ENCODE data around the gene VSIR. TPM values are rescaled to one million over a fixed set of nuclear protein-coding genes. Genes with fewer than 3 reads are reported as not detected.

VSIR gene
- total RNA-seq, 4 donors from 2014 or later = 54.3 to 77.0 (median 61.6) TPM

GRCh38 chr10:71756311-71757191 lies 16.8 kb downstream of the VSIR start:
- 63 to 65% methylated on average over 5 to 12 of the region's 12 CpGs for WGBS, 2 donors (ENCODE audit: low coverage in 1 of 2)
- H3K4me1 ChIP-seq = peaks cover 22 to 67% (median 24%) of the 10 kb centered on the region in 4 donors
- H3K27ac ChIP-seq = peak overlapping the region; percentile 50 to 84 (median 78)
- intact Hi-C loops (cut with DNase I; ENCODE audit: low total_unique reads) = no loop called here
- DNase-seq = no peak
- H3K36me3 ChIP-seq = peaks cover 0 to 6% (median 0%) of the 10 kb centered on the region in 4 donors
- in situ Hi-C loops (cut with MboI; ENCODE audit: low pct_ligation_motif_present in 1 of 4, low pct_unique_long_range_greater_than_20kb in 1 of 4, low sequenced_read_pairs in 3 of 4) = no loop called here
- H3K9me3 ChIP-seq = no peaks in the 10 kb centered on the region
- no peak overlapping the region for H3K4me3 ChIP-seq
- H3K27me3 ChIP-seq = no peaks in the 10 kb centered on the region
- TF ChIP-seq EP300 (IDR thresholded peaks at IDR 0.05; ENCODE audit: low read depth) = peak; percentile 45
- peak in 1 of 3 donors; percentile 23 for TF ChIP-seq POLR2AphosphoS5 (IDR thresholded peaks at IDR 0.05)
- no peak for TF ChIP-seq CTCF (IDR thresholded peaks at IDR 0.05)
- TF ChIP-seq POLR2A (IDR thresholded peaks at IDR 0.05) = peak; percentile 13

GRCh38 chr10:71755179-71755879 lies 18.0 kb downstream of the VSIR start:
- H3K36me3 ChIP-seq = peaks cover 0 to 6% (median 0%) of the 10 kb centered on the region in 4 donors
- H3K9me3 ChIP-seq = no peaks in the 10 kb centered on the region
- WGBS, 2 donors (ENCODE audit: low coverage in 1 of 2) = 93% methylated on average over 16 of the region's 16 CpGs; no CpG with 5 or more reads in 1 of the 2 donors
- peaks cover 20 to 63% (median 24%) of the 10 kb centered on the region in 4 donors for H3K4me1 ChIP-seq
- no peaks in the 10 kb centered on the region for H3K27me3 ChIP-seq
- intact Hi-C loops (cut with DNase I; ENCODE audit: low total_unique reads) = no loop called here
- no peak overlapping the region for H3K4me3 ChIP-seq
- TF ChIP-seq CTCF (IDR thresholded peaks at IDR 0.05) = no peak
- TF ChIP-seq POLR2A (IDR thresholded peaks at IDR 0.05) = no peak
- no peak for TF ChIP-seq EP300 (IDR thresholded peaks at IDR 0.05; ENCODE audit: low read depth)
- TF ChIP-seq POLR2AphosphoS5 (IDR thresholded peaks at IDR 0.05) = no peak
- DNase-seq = no peak
- in situ Hi-C loops (cut with MboI; ENCODE audit: low pct_ligation_motif_present in 1 of 4, low pct_unique_long_range_greater_than_20kb in 1 of 4, low sequenced_read_pairs in 3 of 4) = no loop called here
- H3K27ac ChIP-seq = peak overlapping the region; percentile 56 to 84 (median 78)

GRCh38 chr10:71754562-71754961 lies 18.8 kb downstream of the VSIR start:
- peaks cover 0 to 6% (median 0%) of the 10 kb centered on the region in 4 donors for H3K36me3 ChIP-seq
- 90% methylated on average over 3 of the region's 3 CpGs; no CpG with 5 or more reads in 1 of the 2 donors for WGBS, 2 donors (ENCODE audit: low coverage in 1 of 2)
- no peaks in the 10 kb centered on the region for H3K9me3 ChIP-seq
- H3K4me3 ChIP-seq = no peak overlapping the region
- intact Hi-C loops (cut with DNase I; ENCODE audit: low total_unique reads) = no loop called here
- H3K4me1 ChIP-seq = peaks cover 20 to 67% (median 29%) of the 10 kb centered on the region in 4 donors
- in situ Hi-C loops (cut with MboI; ENCODE audit: low pct_ligation_motif_present in 1 of 4, low pct_unique_long_range_greater_than_20kb in 1 of 4, low sequenced_read_pairs in 3 of 4) = no loop called here
- H3K27ac ChIP-seq = peak overlapping the region; percentile 56 to 84 (median 78)
- no peaks in the 10 kb centered on the region for H3K27me3 ChIP-seq
- DNase-seq = no peak
- TF ChIP-seq EP300 (IDR thresholded peaks at IDR 0.05; ENCODE audit: low read depth) = no peak

- no peaks in the 10 kb centered on the region for H3K27me3 ChIP-seq
- H3K36me3 ChIP-seq = peaks cover 0 to 2% (median 0%) of the 10 kb centered on the region in 4 donors
- no peaks in the 10 kb centered on the region for H3K9me3 ChIP-seq
- in situ Hi-C loops (cut with MboI; ENCODE audit: low pct_ligation_motif_present in 1 of 4, low pct_unique_long_range_greater_than_20kb in 1 of 4, low sequenced_read_pairs in 3 of 4) (no loop called here), intact Hi-C loops (cut with DNase I; ENCODE audit: low total_unique reads) (no loop called here)
- 58% methylated on average over 8 of the region's 8 CpGs; no CpG with 5 or more reads in 1 of the 2 donors for WGBS, 2 donors (ENCODE audit: low coverage in 1 of 2)
- H3K4me1 ChIP-seq = peaks cover 25 to 72% (median 34%) of the 10 kb centered on the region in 4 donors
- no peak for TF ChIP-seq POLR2A (IDR thresholded peaks at IDR 0.05)
- no peak for TF ChIP-seq EP300 (IDR thresholded peaks at IDR 0.05; ENCODE audit: low read depth)
- TF ChIP-seq CTCF (IDR thresholded peaks at IDR 0.05) = no peak
- TF ChIP-seq POLR2AphosphoS5 (IDR thresholded peaks at IDR 0.05) = no peak
- no peak overlapping the region for H3K4me3 ChIP-seq
- DNase-seq = no peak
- H3K27ac ChIP-seq = peak overlapping the region; percentile 56 to 84 (median 78)
Measured at GRCh38 chr10:71753960-71754505, 19.3 kb downstream of the VSIR start.

Measured in transverse colon (tissue), 4 donors.